ENCODE results near the gene CCDC126.
"Not testable (repeated sequence)": the region's sequence is repeated elsewhere in the genome, so short reads cannot be mapped to it uniquely, and the experiment has no call there.

The CCDC126 gene

DNA sequence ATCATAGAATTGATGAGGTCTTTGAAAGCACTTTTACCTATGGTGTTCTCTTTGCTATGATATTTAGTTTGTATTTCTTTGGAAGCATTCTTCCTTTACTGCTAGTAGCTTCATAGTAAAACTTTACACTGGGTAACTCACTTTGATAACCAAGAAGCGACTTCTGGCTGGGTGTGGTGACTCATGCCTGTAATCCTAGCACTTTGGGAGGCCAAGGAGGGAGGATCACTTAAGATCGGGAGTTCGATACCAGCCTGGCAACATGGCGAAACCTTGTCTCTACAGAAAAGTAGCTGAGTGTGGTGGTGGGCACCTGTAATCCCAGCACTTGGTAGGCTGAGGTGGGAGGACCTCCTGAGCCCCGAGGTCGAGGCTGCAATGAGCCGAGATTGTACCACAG lies 36.2 kb downstream of the CCDC126 start:
- DNase-seq: no peak

DNA sequence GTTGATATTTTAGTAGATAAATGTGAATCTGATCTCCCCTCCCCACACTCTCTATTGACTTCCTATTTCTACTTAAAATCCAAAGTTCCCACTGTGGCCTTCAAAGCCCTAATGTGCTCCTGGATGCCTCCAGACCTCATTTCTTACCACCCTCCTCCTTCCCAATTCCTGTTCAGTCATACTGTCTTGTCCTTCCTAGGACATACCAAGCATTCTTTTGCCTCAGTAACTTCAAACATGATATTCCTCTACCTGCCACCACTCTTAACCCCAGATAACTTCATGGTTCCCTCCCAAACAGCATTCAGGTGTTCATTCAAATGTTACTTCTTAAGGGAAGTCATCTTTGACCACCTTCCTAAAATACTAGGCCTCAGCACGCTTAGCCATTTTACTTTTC lies 48.6 kb downstream of the CCDC126 start:
- no peak for DNase-seq

DNA sequence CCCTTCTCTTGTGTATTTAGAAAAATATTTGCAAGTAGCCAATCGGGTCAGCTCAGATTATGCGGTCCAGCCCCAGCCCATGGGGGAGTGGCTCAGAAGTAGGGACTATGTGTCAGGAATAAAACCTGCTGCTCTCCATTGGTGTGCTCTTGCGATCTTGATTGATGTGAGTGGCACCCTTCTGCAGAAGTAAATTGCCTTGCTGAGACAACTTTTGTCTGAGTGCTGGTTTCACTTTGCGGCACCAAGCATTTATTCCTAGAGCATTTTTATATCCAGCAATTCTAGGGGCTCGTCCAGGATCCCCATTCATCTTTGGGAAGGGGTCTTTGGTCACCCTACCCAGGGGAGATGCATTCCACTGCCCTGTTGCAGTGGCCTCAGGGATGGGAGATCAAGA lies 56.8 kb downstream of the CCDC126 start:
- DNase-seq: no peak

DNA sequence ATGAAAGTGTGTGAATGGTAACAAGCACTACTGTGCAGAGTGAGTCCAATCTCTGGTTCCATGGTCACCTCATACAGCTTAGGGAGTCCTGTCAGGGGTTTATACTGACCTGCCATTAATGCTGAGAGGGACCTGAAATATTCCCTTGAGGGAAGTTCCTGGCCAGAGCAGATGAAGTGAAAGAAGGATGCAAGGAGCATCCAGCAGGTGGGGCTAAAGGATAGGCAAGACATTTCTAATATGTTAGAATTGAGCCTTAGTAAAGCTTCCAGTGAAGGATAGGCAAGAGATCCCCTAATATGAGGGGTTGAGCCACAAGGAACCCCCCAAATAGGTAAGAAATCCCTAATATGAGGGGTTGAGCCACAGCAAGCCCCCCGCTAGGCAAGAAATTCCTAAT lies 57.3 kb downstream of the CCDC126 start:
- DNase-seq: no peak

DNA sequence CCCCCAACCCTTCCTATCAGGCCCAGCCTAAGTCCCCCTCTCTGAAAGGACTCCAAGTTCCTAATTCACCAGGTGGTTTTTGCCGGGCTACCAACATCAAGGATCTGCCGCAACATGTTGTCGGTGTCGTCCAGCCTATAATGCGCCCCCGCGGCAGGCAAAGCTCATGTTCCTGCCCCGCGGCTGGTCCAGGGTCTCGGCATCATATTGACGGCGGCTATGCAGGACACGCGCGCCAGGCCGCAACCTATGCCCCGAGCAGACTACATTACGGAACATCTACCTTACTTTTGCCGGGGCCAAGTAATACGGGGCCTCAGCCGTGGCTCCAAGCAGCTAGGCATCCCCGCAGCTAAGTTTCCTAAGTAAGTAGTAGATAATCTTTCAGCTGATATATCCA lies 58.3 kb downstream of the CCDC126 start:
- DNase-seq: no peak

DNA sequence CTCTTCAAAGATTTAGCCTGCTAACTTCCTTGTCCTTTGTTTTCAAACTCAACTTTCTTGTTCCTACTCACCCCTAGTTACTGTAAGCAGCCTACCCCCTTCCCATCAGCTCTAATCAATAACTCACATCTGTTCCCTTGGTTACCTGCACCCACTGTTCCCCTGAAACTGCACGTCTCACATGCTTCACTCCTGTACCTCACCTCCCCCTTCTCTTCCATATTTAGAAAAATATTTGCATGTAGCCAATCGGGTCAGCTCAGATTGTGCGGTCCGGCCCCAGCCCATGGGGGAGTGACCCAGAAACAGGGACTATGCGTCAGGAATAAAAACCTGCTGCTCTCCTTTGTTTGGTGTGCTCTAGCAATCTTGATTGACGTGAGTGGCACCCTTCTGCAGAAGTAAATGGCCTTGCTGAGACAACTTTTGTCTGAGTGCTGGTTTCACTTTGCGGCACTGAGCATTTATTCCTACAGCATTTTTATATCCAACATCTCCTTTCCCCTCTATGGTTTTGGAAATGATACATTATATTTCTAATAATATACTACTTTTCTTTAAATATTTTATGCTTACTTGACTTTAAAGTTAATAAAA lies 61.7 kb downstream of the CCDC126 start:
- no peak for DNase-seq

DNA sequence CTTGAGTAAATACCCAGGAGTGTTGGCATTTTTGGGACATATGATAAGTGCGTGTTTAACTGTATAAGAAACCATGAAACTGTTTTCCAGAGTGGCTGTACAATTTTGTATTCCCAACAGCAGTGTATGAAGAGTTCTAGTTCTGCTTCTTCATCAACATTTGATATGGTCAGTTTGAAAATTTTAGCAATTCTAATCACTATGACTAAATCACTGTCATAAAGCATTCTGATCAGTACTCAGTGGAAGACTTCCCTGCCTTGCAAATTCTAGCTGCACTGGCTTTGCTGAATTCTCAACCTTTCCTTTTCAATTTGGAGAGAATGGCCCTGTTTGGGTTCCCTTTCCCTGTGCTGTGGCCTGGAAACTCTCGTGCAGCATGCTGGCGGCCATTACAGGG lies 64.2 kb downstream of the CCDC126 start:
- no peak for DNase-seq

DNA sequence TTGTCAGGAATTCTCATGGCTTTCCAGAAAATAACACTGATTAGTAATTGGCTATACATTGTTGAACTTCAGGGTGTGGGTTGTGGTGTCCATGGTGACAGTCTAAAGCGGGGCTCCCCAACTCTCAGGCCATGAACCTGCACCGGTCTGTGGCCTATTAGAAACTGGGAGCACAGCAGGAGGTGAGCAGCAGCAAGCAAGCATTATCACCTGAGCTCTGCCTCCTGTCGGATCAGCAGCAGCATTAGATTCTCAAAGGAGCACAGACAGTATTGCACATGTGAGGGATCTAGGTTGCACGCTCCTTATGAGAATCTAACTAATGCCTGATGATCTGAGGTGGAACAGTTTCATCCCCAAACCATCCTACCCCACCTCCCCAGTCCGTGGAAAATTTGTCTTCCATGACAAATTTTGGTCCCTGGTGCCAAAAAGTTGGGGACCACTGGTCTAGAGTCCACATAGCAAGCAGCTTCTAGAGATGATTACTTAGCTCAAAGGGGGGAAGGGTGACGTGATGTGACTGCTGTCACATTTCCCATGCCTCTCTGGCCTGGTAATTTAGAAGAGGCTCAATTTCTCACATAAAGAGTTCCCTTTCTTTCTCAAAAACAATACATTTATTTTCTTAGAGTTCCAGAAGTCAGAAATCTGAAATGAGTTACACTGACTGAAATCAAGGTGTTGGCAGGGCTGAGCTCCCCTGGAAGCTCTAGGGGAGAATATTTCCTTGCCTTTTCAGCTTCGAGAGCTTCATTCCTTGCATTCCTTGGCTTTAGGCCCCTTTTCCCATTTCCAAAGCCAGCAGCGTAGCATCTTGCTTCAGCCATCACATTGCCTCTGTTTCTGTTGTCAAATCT lies 65.2 kb downstream of the CCDC126 start:
- no peak for DNase-seq

DNA sequence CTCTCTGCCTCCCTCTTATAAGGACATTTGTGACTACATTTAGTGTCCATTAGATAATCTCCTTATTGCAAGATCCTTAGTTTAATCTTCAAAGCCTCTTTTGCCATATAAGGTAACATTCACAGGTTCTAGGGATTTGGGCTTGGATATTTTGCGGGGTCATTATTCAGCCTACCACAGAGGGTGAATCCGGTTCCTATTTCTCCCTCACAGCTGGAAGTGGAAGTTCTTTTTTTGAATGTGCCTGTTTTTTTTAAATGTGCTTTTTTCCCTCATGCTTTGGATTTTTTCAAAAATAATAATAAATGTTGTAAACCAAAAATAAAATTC lies 65.8 kb downstream of the CCDC126 start:
- no peak for DNase-seq

DNA sequence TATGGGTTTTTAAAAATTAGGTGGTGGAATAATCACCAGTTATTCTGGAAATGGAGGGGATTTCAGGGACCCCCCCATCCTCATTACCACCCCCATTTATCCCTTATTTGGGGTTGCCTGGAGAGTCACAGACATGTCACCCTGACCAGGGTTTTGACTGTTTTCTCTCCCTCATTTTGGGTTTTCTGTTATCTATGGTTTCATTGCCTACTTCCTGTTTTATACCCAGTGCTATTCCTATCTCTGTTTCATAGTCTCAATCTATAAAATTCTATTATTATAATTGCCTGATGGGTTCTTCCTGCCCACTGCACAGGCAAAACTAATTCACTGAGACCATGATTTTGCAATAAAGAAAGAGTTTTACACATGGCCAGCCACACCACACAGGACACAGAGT lies 66.9 kb downstream of the CCDC126 start:
- no peak for DNase-seq

DNA sequence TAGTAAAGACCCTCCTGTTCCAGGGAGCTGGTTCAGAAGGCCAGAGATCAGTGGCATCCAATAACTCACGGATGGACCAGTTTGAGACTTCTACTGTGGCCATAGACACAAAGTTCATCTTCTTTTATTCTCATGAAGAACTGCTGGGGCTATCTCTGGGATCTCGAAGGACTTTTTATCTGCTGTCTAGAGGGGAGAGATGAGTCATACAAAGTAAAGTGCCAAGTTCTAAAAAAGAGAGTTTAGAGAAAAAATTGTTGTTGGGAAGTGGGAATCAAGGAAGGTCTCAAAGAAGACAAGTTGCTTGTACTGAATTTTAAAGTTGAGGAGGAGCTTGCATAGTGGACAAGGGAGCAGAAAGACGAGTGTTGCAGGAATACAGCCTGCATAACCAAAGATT lies 74.9 kb downstream of the CCDC126 start:
- no peak for DNase-seq

DNA sequence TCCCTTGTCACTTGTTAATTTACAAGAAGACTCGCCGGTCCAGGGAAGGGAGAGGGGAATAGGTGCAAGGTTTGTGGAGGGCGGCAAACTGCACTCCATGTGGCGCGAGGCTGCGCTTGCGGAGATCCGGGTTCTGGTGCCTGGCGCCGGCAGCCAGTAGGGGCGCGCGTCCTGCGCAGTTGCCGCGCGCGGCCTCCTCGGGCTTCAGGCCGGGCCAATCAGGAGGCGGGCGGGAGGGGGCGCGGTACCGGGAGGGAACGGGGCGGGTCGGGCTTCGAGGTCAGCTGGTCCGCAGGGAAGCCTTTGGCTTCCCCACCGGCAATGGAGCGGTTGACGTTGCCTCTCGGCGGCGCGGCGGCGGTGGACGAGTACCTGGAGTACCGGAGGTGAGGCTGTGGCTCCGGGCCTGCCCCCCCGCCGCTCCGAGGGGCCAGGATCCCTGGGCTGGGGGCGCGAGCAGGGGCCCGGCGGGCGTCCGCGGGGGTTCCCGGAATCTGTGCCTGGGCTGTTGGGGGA lies 82.8 kb downstream of the CCDC126 start, which contains the start of gene FAM221A:
FAM221A (plus strand) TSS at position 302 of the 516 bp plus-strand sequence; CDS start at position 322, 20 bp downstream.
- peak; percentile 91 for DNase-seq

DNA sequence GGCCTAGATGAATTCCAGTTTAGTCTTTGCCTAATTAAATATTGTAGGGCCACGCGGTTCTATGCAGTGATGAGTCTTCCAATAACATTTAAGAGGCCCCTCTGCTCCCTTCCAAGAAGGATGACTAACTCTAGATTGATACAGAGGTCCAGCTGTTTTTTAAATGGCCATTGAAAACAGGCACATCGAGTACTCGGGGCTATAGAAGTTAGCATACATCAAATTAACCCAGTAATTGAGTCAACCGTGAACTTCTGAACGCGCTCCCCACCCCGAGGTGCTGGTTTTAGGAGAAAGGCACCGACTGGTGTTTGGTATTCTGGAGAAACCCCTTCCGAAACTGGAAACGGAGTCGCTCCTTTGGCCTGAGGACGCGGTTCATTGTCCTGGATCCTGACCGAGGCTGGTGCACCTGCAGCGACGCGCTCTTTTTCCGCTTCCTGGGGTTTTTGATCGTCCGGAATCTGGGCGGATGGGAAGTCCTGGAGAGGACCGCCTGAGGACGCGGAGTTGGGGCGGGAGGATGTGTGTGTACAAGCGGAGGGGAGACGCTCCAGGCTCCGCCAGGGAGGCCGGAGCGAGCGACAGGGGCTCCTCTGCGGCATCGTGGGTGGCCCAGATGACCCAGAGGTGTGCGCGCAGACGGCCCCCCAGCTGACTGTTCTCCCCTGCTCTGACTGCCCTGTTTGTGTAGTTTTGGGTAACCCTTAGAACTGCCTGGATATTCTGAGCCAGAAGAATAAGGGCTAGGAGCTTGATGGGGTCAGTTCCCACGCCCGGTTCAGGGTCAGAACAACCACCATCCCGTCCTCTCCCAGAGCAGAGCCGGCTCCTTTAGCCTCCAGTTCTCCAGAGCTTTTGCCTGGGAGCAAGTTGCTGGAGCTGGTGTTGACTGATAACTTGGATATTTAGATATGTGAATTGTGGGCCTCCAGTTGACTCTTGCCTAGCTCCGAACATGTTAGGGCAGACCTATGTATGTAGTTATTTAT lies 83.5 kb downstream of the CCDC126 start:
- peak; percentile 74 for DNase-seq

DNA sequence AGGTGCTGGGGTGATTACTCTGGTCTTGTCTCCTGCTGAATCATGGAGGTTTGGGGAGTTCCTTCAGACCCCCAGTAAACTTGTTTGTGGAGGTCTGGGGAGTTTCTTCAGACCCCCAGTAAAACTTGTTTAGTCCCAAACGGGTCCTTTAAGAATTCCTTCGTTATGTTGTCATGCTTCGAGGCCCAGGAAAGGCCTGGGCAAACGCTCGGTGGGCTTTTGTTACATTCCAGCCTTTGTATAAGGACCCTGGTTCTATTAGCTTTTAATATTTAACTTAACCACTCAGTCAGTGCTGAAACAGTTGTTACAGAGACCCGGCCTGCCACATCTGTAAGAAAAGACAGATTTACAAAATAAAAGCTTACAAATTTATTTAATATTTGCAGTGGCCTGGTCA lies 86.9 kb downstream of the CCDC126 start:
- not testable (repeated sequence) for DNase-seq

DNA sequence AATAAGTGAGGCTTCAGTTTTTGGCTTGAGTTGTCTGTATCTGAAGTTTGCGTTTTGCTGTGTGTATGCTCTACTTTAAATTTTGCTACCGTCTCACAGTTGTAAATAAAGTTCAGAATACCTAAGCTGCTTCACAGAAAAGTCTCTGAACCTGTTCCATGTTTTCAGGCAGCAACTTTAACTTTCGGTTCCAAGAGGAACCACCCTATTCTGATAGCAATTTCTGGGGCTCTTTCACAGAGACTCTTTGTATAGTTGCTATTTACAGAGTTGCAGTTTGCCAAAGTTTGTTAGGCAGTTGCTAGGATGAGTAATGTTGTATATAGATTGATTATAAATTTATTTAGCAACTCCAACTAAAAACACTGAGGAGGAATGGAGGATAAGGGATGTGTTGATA lies 88.5 kb downstream of the CCDC126 start:
- no peak for DNase-seq

DNA sequence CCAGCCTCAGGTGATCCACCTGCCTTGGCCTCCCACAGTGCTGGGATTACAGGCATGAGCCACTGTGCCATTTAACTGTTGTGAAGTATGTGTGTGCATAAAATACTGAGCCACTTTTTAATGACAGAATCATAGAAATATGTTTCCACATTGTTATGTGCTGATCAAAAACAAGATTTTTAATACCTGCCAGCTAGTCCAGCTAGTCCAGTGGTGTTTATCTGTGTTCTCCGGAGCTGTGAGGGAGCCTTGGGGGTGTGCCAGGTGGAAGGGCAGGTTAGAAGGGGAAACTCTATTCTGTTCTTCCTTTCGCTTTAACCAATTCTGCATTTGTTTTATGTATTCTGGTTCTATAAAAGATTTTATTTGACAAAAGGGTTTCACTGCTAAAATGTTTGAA lies 89.8 kb downstream of the CCDC126 start:
- DNase-seq: no peak

DNA sequence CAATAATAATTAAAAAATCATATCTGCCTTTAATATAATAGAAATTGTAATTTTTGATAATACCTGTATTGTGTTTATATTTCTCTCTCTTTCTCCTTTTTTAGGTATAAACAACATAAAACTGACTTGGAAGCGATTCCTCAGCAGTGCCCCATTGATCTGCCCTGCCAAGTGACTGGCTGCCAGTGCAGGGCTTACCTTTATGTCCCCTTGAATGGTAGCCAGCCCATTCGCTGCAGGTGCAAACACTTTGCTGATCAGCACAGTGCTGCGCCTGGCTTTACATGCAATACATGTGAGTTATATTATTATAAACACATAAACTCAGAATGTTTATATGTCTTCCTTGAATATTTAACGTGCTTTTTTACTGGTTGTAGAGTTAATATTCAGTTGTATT lies 92.0 kb downstream of the CCDC126 start:
- DNase-seq: no peak

DNA sequence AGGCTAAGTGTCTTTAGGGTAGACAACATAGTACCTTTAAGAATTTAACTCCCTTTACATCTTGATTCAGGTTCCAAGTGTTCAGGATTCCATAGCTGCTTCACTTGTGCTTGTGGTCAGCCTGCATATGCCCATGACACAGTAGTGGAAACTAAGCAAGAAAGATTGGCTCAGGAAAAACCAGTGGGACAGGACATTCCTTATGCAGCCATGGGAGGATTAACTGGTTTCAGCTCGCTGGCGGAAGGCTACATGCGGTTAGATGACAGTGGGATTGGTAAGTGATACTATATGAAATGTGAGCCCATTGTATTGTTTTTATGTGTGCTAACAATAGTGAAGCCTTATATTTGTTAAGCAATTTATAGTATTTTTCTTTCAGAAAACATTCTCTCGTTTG lies 94.1 kb downstream of the CCDC126 start:
- no peak for DNase-seq

DNA sequence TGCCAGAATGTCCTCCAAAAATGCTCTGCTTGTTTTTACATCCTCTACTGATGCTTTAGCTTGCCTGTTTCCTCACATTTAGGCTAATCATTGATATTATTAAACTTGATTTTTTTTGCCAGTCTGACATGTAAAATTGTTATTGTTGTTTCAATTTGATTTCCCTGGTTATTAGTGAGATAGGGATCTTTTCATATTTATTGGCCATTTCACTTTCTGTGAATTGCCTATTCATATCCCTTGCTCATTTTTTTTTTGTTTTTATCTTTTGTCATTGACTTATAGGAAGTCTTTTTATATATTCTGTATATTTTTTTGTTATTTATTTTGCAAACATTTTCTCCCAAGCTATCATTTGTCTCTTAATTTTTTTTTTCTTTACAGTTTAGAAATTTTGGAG lies 96.0 kb downstream of the CCDC126 start:
- no peak for DNase-seq

All from activated CD8-positive, alpha-beta memory T cell treated with anti-CD3 and anti-CD28 coated beads for 24 hours (primary cell).